NCI-H1417 treated with DMSO at 0.1 percent for 48 hours (cell line): Measurements from ENCODE around the gene HOXC11.

Experiments used
- DNase-seq: peaks from one replicate; lab custom pipeline; 2025; lab: John Stamatoyannopoulos, UW

The HOXC11 gene

GRCh38 chr12:53942467-53942997, 30.4 kb upstream of the HOXC11 start:
- DNase-seq: no peak

GRCh38 chr12:53944209-53944608, 28.7 kb upstream of the HOXC11 start:
- no peak for DNase-seq

GRCh38 chr12:53944907-53945847, 27.7 kb upstream of the HOXC11 start:
- no peak for DNase-seq

GRCh38 chr12:53947743-53948142, 25.2 kb upstream of the HOXC11 start:
- DNase-seq: no peak

- no peak for DNase-seq
These were observed 24.0 kb upstream of the HOXC11 start for GRCh38 chr12:53948650-53949593.

- peak; percentile 70 for DNase-seq
These were observed 23.1 kb upstream of the HOXC11 start for GRCh38 chr12:53949631-53950436.

- DNase-seq: peak; percentile 7
These were observed 22.5 kb upstream of the HOXC11 start for GRCh38 chr12:53950437-53950773.

GRCh38 chr12:53950789-53951576, 21.9 kb upstream of the HOXC11 start:
- no peak for DNase-seq

- no peak for DNase-seq
These were observed 21.2 kb upstream of the HOXC11 start for GRCh38 chr12:53951577-53952334.

- no peak for DNase-seq
These were observed 20.6 kb upstream of the HOXC11 start for GRCh38 chr12:53952335-53952694.

- DNase-seq: no peak
These were observed 19.8 kb upstream of the HOXC11 start for GRCh38 chr12:53952871-53953734.

- DNase-seq: no peak
These were observed 18.9 kb upstream of the HOXC11 start for GRCh38 chr12:53953831-53954693.

GRCh38 chr12:53954694-53955035, 18.3 kb upstream of the HOXC11 start, which contains the start of gene HOXC12:
Gene HOXC12 (plus strand): TSS chr12:53954903. CDS start chr12:53954930, 27 bp downstream.
- DNase-seq: no peak

GRCh38 chr12:53955036-53955775, 17.7 kb upstream of the HOXC11 start:
- no peak for DNase-seq

GRCh38 chr12:53955776-53956250, 17.1 kb upstream of the HOXC11 start:
- no peak for DNase-seq

- DNase-seq: no peak
These were observed 16.6 kb upstream of the HOXC11 start for GRCh38 chr12:53956251-53956887.
